ENCODE data around the gene ELL. TPM values are rescaled to one million over a fixed set of nuclear protein-coding genes. Genes with fewer than 3 reads are reported as not detected.
"Not testable (repeated sequence)": the region's sequence is repeated elsewhere in the genome, so short reads cannot be mapped to it uniquely, and the experiment has no call there.

The ELL gene
- total RNA-seq, 1 experiment from 2014 or later, result 12.8 TPM

GRCh38 chr19:18531485-18531884 is 9.6 kb upstream of the ELL start:
- no peak for DNase-seq (ENCODE audit: low read depth)

- DNase-seq (ENCODE audit: low read depth), result no peak
Measured at GRCh38 chr19:18529782-18530181, 7.9 kb upstream of the ELL start.

GRCh38 chr19:18526316-18526715 is 4.4 kb upstream of the ELL start:
- DNase-seq (ENCODE audit: low read depth), result no peak

- DNase-seq (ENCODE audit: low read depth), result no peak
Measured at GRCh38 chr19:18523841-18524240, 2.0 kb upstream of the ELL start.

GRCh38 chr19:18522862-18523440 is 1.1 kb upstream of the ELL start:
- DNase-seq (ENCODE audit: low read depth), result not testable (repeated sequence)

GRCh38 chr19:18522124-18522861 is 423 bp upstream of the ELL start:
- DNase-seq (ENCODE audit: low read depth), result peak; percentile 100

GRCh38 chr19:18520848-18521691 is 800 bp downstream of the ELL start:
- peak; percentile 40 for DNase-seq (ENCODE audit: low read depth)

- peak; percentile 82 for DNase-seq (ENCODE audit: low read depth)
Measured at GRCh38 chr19:18519962-18520847, 1.7 kb downstream of the ELL start.

GRCh38 chr19:18518639-18519038 is 3.2 kb downstream of the ELL start:
- DNase-seq (ENCODE audit: low read depth), result no peak

GRCh38 chr19:18517606-18518005 is 4.3 kb downstream of the ELL start:
- no peak for DNase-seq (ENCODE audit: low read depth)

- DNase-seq (ENCODE audit: low read depth), result no peak
Measured at GRCh38 chr19:18515959-18516358, 5.9 kb downstream of the ELL start.

GRCh38 chr19:18514800-18515682 is 6.8 kb downstream of the ELL start:
- DNase-seq (ENCODE audit: low read depth), result peak; percentile 43

GRCh38 chr19:18513868-18514267 is 8.0 kb downstream of the ELL start:
- no peak for DNase-seq (ENCODE audit: low read depth)

GRCh38 chr19:18510216-18510615 is 11.7 kb downstream of the ELL start:
- no peak for DNase-seq (ENCODE audit: low read depth)

GRCh38 chr19:18508585-18508984 is 13.3 kb downstream of the ELL start:
- DNase-seq (ENCODE audit: low read depth), result no peak

GRCh38 chr19:18507727-18508440 is 14.0 kb downstream of the ELL start:
- no peak for DNase-seq (ENCODE audit: low read depth)

GRCh38 chr19:18507021-18507726 is 14.7 kb downstream of the ELL start:
- no peak for DNase-seq (ENCODE audit: low read depth)

GRCh38 chr19:18506101-18506930 is 15.6 kb downstream of the ELL start:
- no peak for DNase-seq (ENCODE audit: low read depth)
